ENCODE results near the gene VAT1L.

The VAT1L gene

GRCh38 chr16:77919761-77920415 is 131.5 kb downstream of the VAT1L start:
- Histone ChIP-seq H2BK5ac (ENCODE audit: low read length) (no peak overlapping the region), H3K23ac (ENCODE audit: low read depth, low read length, poor library complexity) (no peak overlapping the region), H4K91ac (ENCODE audit: low read depth, low read length, poor library complexity) (no peak overlapping the region), H3K14ac (ENCODE audit: low read length) (no peak overlapping the region), H4K8ac (ENCODE audit: low read depth, low read length) (no peak overlapping the region), H3K27me3 (ENCODE audit: control insufficient read depth in 3 of 3, insufficient read depth in 3 of 3, low read depth in 1 of 3, low read length in 3 of 3) (no peaks in the 10 kb centered on the region), H3K27ac (replicated peaks; ENCODE audit: low read length) (no peak overlapping the region), H3K4me3 (ENCODE audit: low read length in 2 of 2) (no peak overlapping the region), H2BK12ac (ENCODE audit: low read length) (no peak overlapping the region), H3K9ac (ENCODE audit: low read depth, low read length, poor library complexity) (no peak overlapping the region), H3K4me1 (ENCODE audit: control insufficient read depth in 2 of 2, insufficient read depth in 1 of 2, low read depth in 1 of 2, low read length in 2 of 2) (peaks cover 19% of the 10 kb centered on the region in 2 donors), H2AK5ac (ENCODE audit: low read depth, low read length) (no peak overlapping the region), H3K18ac (ENCODE audit: low read length) (no peak overlapping the region), H2AFZ (ENCODE audit: low read length) (no peak overlapping the region), H2BK15ac (ENCODE audit: low read length) (no peak overlapping the region), H2BK120ac (ENCODE audit: low read depth, low read length) (no peak overlapping the region), H3K9me3 (replicated peaks in 1 of 2; ENCODE audit: control insufficient read depth in 2 of 2, insufficient read depth in 1 of 2, low read depth in 1 of 2, low read length in 2 of 2) (no peaks in the 10 kb centered on the region), H3K4ac (ENCODE audit: low read length) (no peak overlapping the region), H3K4me2 (ENCODE audit: insufficient read depth, low read length, poor library complexity, severe bottlenecking) (no peak overlapping the region), H3K36me3 (replicated peaks in 1 of 2; ENCODE audit: control insufficient read depth in 2 of 2, insufficient read depth in 2 of 2, low read length in 2 of 2) (no peaks in the 10 kb centered on the region), H3K79me1 (ENCODE audit: low read depth, low read length) (no peaks in the 10 kb centered on the region)
- no peak for DNase-seq (ENCODE audit: low spot score)
- WGBS, 2 donors (ENCODE audit: extremely low coverage in 2 of 2, insufficient read length in 2 of 2, insufficient replicate concordance in 1 of 2) = no CpG with 5 or more reads among the region's 8 CpGs

- Histone ChIP-seq H3K4me3 (ENCODE audit: low read length in 2 of 2) (no peak overlapping the region), H3K4ac (ENCODE audit: low read length) (no peak overlapping the region), H2AK5ac (ENCODE audit: low read depth, low read length) (no peak overlapping the region), H2BK5ac (ENCODE audit: low read length) (no peak overlapping the region), H3K4me1 (ENCODE audit: control insufficient read depth in 2 of 2, insufficient read depth in 1 of 2, low read depth in 1 of 2, low read length in 2 of 2) (peaks cover 17 to 21% of the 10 kb centered on the region in 2 donors), H2AFZ (ENCODE audit: low read length) (no peak overlapping the region), H3K27ac (replicated peaks; ENCODE audit: low read length) (no peak overlapping the region), H3K9me3 (replicated peaks in 1 of 2; ENCODE audit: control insufficient read depth in 2 of 2, insufficient read depth in 1 of 2, low read depth in 1 of 2, low read length in 2 of 2) (no peaks in the 10 kb centered on the region), H2BK12ac (ENCODE audit: low read length) (no peak overlapping the region), H3K27me3 (ENCODE audit: control insufficient read depth in 3 of 3, insufficient read depth in 3 of 3, low read depth in 1 of 3, low read length in 3 of 3) (no peaks in the 10 kb centered on the region), H4K91ac (ENCODE audit: low read depth, low read length, poor library complexity) (no peak overlapping the region), H2BK15ac (ENCODE audit: low read length) (no peak overlapping the region), H3K79me1 (ENCODE audit: low read depth, low read length) (no peaks in the 10 kb centered on the region), H3K18ac (ENCODE audit: low read length) (no peak overlapping the region), H3K4me2 (ENCODE audit: insufficient read depth, low read length, poor library complexity, severe bottlenecking) (no peak overlapping the region), H3K36me3 (replicated peaks in 1 of 2; ENCODE audit: control insufficient read depth in 2 of 2, insufficient read depth in 2 of 2, low read length in 2 of 2) (no peaks in the 10 kb centered on the region), H3K23ac (ENCODE audit: low read depth, low read length, poor library complexity) (no peak overlapping the region), H4K8ac (ENCODE audit: low read depth, low read length) (no peak overlapping the region), H2BK120ac (ENCODE audit: low read depth, low read length) (no peak overlapping the region), H3K9ac (ENCODE audit: low read depth, low read length, poor library complexity) (no peak overlapping the region), H3K14ac (ENCODE audit: low read length) (no peak overlapping the region)
- WGBS, 2 donors (ENCODE audit: extremely low coverage in 2 of 2, insufficient read length in 2 of 2, insufficient replicate concordance in 1 of 2) = no CpG with 5 or more reads among the region's 4 CpGs
- no peak for DNase-seq (ENCODE audit: low spot score)
These were observed 132.6 kb downstream of the VAT1L start for GRCh38 chr16:77920984-77921383.

- no peaks in the 10 kb centered on the region for H3K36me3 ChIP-seq (replicated peaks in 1 of 2; ENCODE audit: control insufficient read depth in 2 of 2, insufficient read depth in 2 of 2, low read length in 2 of 2)
- H3K14ac ChIP-seq (ENCODE audit: low read length) = no peak overlapping the region
- H3K4ac ChIP-seq (ENCODE audit: low read length) = no peak overlapping the region
- no peak overlapping the region for H2AK5ac ChIP-seq (ENCODE audit: low read depth, low read length)
- H3K79me1 ChIP-seq (ENCODE audit: low read depth, low read length) = no peaks in the 10 kb centered on the region
- no peak for DNase-seq (ENCODE audit: low spot score)
- H3K4me3 ChIP-seq (ENCODE audit: low read length in 2 of 2) = no peak overlapping the region
- no peak overlapping the region for H2BK15ac ChIP-seq (ENCODE audit: low read length)
- WGBS, 2 donors (ENCODE audit: extremely low coverage in 2 of 2, insufficient read length in 2 of 2, insufficient replicate concordance in 1 of 2) = no CpG with 5 or more reads among the region's 6 CpGs
- no peak overlapping the region for H3K23ac ChIP-seq (ENCODE audit: low read depth, low read length, poor library complexity)
- no peak overlapping the region for H2BK5ac ChIP-seq (ENCODE audit: low read length)
- H3K4me2 ChIP-seq (ENCODE audit: insufficient read depth, low read length, poor library complexity, severe bottlenecking) = no peak overlapping the region
- no peak overlapping the region for H2BK120ac ChIP-seq (ENCODE audit: low read depth, low read length)
- H3K18ac ChIP-seq (ENCODE audit: low read length) = no peak overlapping the region
- H3K9ac ChIP-seq (ENCODE audit: low read depth, low read length, poor library complexity) = no peak overlapping the region
- no peak overlapping the region for H4K8ac ChIP-seq (ENCODE audit: low read depth, low read length)
- H3K27ac ChIP-seq (replicated peaks; ENCODE audit: low read length) = no peak overlapping the region
- no peak overlapping the region for H4K91ac ChIP-seq (ENCODE audit: low read depth, low read length, poor library complexity)
- no peak overlapping the region for H2BK12ac ChIP-seq (ENCODE audit: low read length)
- H3K27me3 ChIP-seq (ENCODE audit: control insufficient read depth in 3 of 3, insufficient read depth in 3 of 3, low read depth in 1 of 3, low read length in 3 of 3) = no peaks in the 10 kb centered on the region
- H2AFZ ChIP-seq (ENCODE audit: low read length) = no peak overlapping the region
- H3K9me3 ChIP-seq (replicated peaks in 1 of 2; ENCODE audit: control insufficient read depth in 2 of 2, insufficient read depth in 1 of 2, low read depth in 1 of 2, low read length in 2 of 2) = no peaks in the 10 kb centered on the region
- peaks cover 17 to 21% of the 10 kb centered on the region in 2 donors for H3K4me1 ChIP-seq (ENCODE audit: control insufficient read depth in 2 of 2, insufficient read depth in 1 of 2, low read depth in 1 of 2, low read length in 2 of 2)
These were observed 133.9 kb downstream of the VAT1L start for GRCh38 chr16:77922228-77922754.

- no CpG with 5 or more reads among the region's 4 CpGs for WGBS, 2 donors (ENCODE audit: extremely low coverage in 2 of 2, insufficient read length in 2 of 2, insufficient replicate concordance in 1 of 2)
- H3K23ac ChIP-seq (ENCODE audit: low read depth, low read length, poor library complexity) = no peak overlapping the region
- no peaks in the 10 kb centered on the region for H3K36me3 ChIP-seq (replicated peaks in 1 of 2; ENCODE audit: control insufficient read depth in 2 of 2, insufficient read depth in 2 of 2, low read length in 2 of 2)
- no peak overlapping the region for H3K27ac ChIP-seq (replicated peaks; ENCODE audit: low read length)
- no peak overlapping the region for H3K18ac ChIP-seq (ENCODE audit: low read length)
- no peak overlapping the region for H2BK5ac ChIP-seq (ENCODE audit: low read length)
- no peak overlapping the region for H3K14ac ChIP-seq (ENCODE audit: low read length)
- peaks cover 10 to 15% of the 10 kb centered on the region in 2 donors for H3K4me1 ChIP-seq (ENCODE audit: control insufficient read depth in 2 of 2, insufficient read depth in 1 of 2, low read depth in 1 of 2, low read length in 2 of 2)
- H2AK5ac ChIP-seq (ENCODE audit: low read depth, low read length) = no peak overlapping the region
- no peak overlapping the region for H3K4me3 ChIP-seq (ENCODE audit: low read length in 2 of 2)
- H3K4me2 ChIP-seq (ENCODE audit: insufficient read depth, low read length, poor library complexity, severe bottlenecking) = no peak overlapping the region
- no peak overlapping the region for H2AFZ ChIP-seq (ENCODE audit: low read length)
- no peaks in the 10 kb centered on the region for H3K79me1 ChIP-seq (ENCODE audit: low read depth, low read length)
- no peak overlapping the region for H2BK15ac ChIP-seq (ENCODE audit: low read length)
- no peak for DNase-seq (ENCODE audit: low spot score)
- H3K9me3 ChIP-seq (replicated peaks in 1 of 2; ENCODE audit: control insufficient read depth in 2 of 2, insufficient read depth in 1 of 2, low read depth in 1 of 2, low read length in 2 of 2) = no peaks in the 10 kb centered on the region
- no peak overlapping the region for H3K9ac ChIP-seq (ENCODE audit: low read depth, low read length, poor library complexity)
- H4K91ac ChIP-seq (ENCODE audit: low read depth, low read length, poor library complexity) = no peak overlapping the region
- no peaks in the 10 kb centered on the region for H3K27me3 ChIP-seq (ENCODE audit: control insufficient read depth in 3 of 3, insufficient read depth in 3 of 3, low read depth in 1 of 3, low read length in 3 of 3)
- no peak overlapping the region for H4K8ac ChIP-seq (ENCODE audit: low read depth, low read length)
- H2BK120ac ChIP-seq (ENCODE audit: low read depth, low read length) = no peak overlapping the region
- H2BK12ac ChIP-seq (ENCODE audit: low read length) = no peak overlapping the region
- no peak overlapping the region for H3K4ac ChIP-seq (ENCODE audit: low read length)
These were observed 137.2 kb downstream of the VAT1L start for GRCh38 chr16:77925531-77925930.
